HCT116 (cell line): ENCODE measurements around the gene ZBTB20.

Experiments used
- CTCF ChIP-seq, 3 experiments: fragments of 200-600 bp in 1 of 3; sonication (generic) in 1 of 3; IDR thresholded peaks in 2 of 3; conservative IDR thresholded peaks in 1 of 3; 2 replicates each; pipeline ENCODE4 v1.5.1; 2012 to 2017; ENCODE audit warnings: low read depth in 2 of 3, low read length in 2 of 3, antibody characterized with exemption in 1 of 3, borderline replicate concordance in 1 of 3, control low read depth in 1 of 3, mild to moderate bottlenecking in 1 of 3, mixed read lengths in 1 of 3, mixed run types in 1 of 3, moderate library complexity in 1 of 3; ENCODE audit not compliant: insufficient read depth in 1 of 3
- YY1 ChIP-seq: IDR thresholded peaks from 2 replicates; pipeline ENCODE4 v1.6.1; 2011; ENCODE audit warnings: low read length, low read depth, moderate library complexity, mild to moderate bottlenecking; ENCODE audit not compliant: insufficient replicate concordance; ENCODE audit errors: extremely low read depth

GRCh38 chr3:114451561-114452018 lies 695.5 kb downstream of the ZBTB20 start:
- TF ChIP-seq YY1 (no peak), CTCF (IDR thresholded peaks at IDR 0.05 in 2 of 3, conservative IDR thresholded peaks at IDR 0.05 in 1 of 3; ENCODE audit: borderline replicate concordance in 1 of 3, insufficient read depth in 1 of 3, low read depth in 2 of 3, low read length in 2 of 3) (no peak)
